SK-N-SH (cell line): ENCODE results near the gene GEMIN8. TPM values are rescaled to one million over a fixed set of nuclear protein-coding genes. Genes with fewer than 3 reads are reported as not detected.

Source experiments
- CTCF ChIA-PET: fragments of 300-600, 350-600 bp; formaldehyde crosslinking; extraction: SDS; loops from one replicate; lab custom pipeline; 2021; lab: Yijun Ruan, JAX
- POLR2A ChIA-PET: fragments of 350-600 bp; sonication (Branson Sonifier 250); formaldehyde crosslinking; extraction: SDS; loops from one replicate; lab custom pipeline; 2020; ENCODE audit warnings: antibody characterized with exemption, inconsistent platforms; lab: Yijun Ruan, JAX
- DNase-seq: peaks from one replicate; pipeline ENCODE4 v3.0.0; 2012
- H2AFZ ChIP-seq: fragments of 200-600 bp; sonication (generic); 2 replicates; pipeline ENCODE4 v1.8.1; 2016; ENCODE audit warnings: antibody characterized with exemption, mild to moderate bottlenecking, low read depth
- H3F3A ChIP-seq: fragments of 200-600 bp; sonication (generic); replicated peaks from 2 replicates; pipeline ENCODE3; 2016; ENCODE audit warnings: antibody characterized with exemption, mild to moderate bottlenecking; ENCODE audit not compliant: insufficient read depth
- H3K27ac ChIP-seq, 2 experiments: fragments of 200-500 bp in 1 of 2; fragments of 200-600 bp in 1 of 2; sonication (Bioruptor generic) in 1 of 2; sonication (generic), shearing (Covaris generic) in 1 of 2; 2 replicates each; pipeline versions ENCODE4 v1.5.1 to v1.6.1; 2014 to 2016; ENCODE audit warnings: low read depth in 2 of 2, inconsistent platforms in 1 of 2, low read length in 1 of 2, mild to moderate bottlenecking in 1 of 2, mixed read lengths in 1 of 2
- H3K27me3 ChIP-seq: fragments of 200-600 bp; sonication (generic), shearing (Covaris generic); 2 replicates; pipeline ENCODE4 v1.6.1; 2016; ENCODE audit warnings: mixed run types; ENCODE audit not compliant: insufficient read depth
- H3K36me3 ChIP-seq, 2 experiments: fragments of 200-500 bp in 1 of 2; fragments of 200-600 bp in 1 of 2; sonication (Bioruptor generic) in 1 of 2; sonication (generic) in 1 of 2; replicated peaks in 1 of 2; 2 replicates each; pipeline versions ENCODE3 to v1.5.1; 2014 to 2016; ENCODE audit warnings: low read length in 1 of 2, mild to moderate bottlenecking in 1 of 2; ENCODE audit not compliant: insufficient read depth in 2 of 2, control insufficient read depth in 1 of 2
- H3K4me1 ChIP-seq, 2 experiments: fragments of 200-500 bp in 1 of 2; fragments of 200-600 bp in 1 of 2; sonication (Bioruptor generic) in 1 of 2; sonication (generic), shearing (Covaris generic) in 1 of 2; 2 replicates each; pipeline versions ENCODE4 v1.5.1 to v1.6.1; 2014 to 2016; ENCODE audit warnings: low read depth in 1 of 2, low read length in 1 of 2, mixed run types in 1 of 2; ENCODE audit not compliant: insufficient read depth in 2 of 2, control insufficient read depth in 1 of 2
- H3K4me2 ChIP-seq: fragments of 200-600 bp; sonication (generic), shearing (Covaris generic); 2 replicates; pipeline ENCODE4 v1.6.1; 2017; ENCODE audit warnings: mixed run types
- H3K4me3 ChIP-seq, 2 experiments: fragments of 200-500 bp in 1 of 2; fragments of 200-600 bp in 1 of 2; sonication (Bioruptor generic) in 1 of 2; sonication (generic), shearing (Covaris generic) in 1 of 2; 2 replicates each; pipeline versions ENCODE4 v1.5.1 to v1.8.1; 2014 to 2016; ENCODE audit warnings: low read depth in 2 of 2, inconsistent platforms in 1 of 2, low read length in 1 of 2, mild to moderate bottlenecking in 1 of 2, mixed read lengths in 1 of 2, moderate library complexity in 1 of 2
- H3K79me2 ChIP-seq: fragments of 200-600 bp; sonication (generic); 2 replicates; pipeline ENCODE4 v1.8.1; 2017; ENCODE audit warnings: mild to moderate bottlenecking; ENCODE audit not compliant: insufficient read depth
- H3K9ac ChIP-seq: fragments of 200-600 bp; sonication (generic); 2 replicates; pipeline ENCODE4 v1.6.1; 2017; ENCODE audit warnings: mixed run types
- H3K9me2 ChIP-seq: fragments of 200-600 bp; sonication (generic); 2 replicates; pipeline ENCODE4 v1.6.1; 2017; ENCODE audit warnings: mixed run types
- H3K9me3 ChIP-seq: fragments of 200-600 bp; sonication (generic); 2 replicates; pipeline ENCODE4 v1.6.1; 2017; ENCODE audit warnings: mixed run types, mild to moderate bottlenecking, moderate library complexity
- H4K20me1 ChIP-seq: fragments of 200-600 bp; sonication (generic); 2 replicates; pipeline ENCODE4 v1.6.1; 2017; ENCODE audit warnings: mild to moderate bottlenecking, mixed run types; ENCODE audit not compliant: insufficient read depth
- CHD2 ChIP-seq: fragments of 150-350 bp; IDR thresholded peaks from 2 replicates; pipeline ENCODE4 v1.6.1; 2018; ENCODE audit warnings: low read length; ENCODE audit not compliant: partially characterized antibody
- CTCF ChIP-seq: fragments of 200-600 bp; sonication (generic); IDR thresholded peaks from 2 replicates; pipeline ENCODE4 v1.6.1; 2017; ENCODE audit warnings: antibody characterized with exemption, mild to moderate bottlenecking, moderate library complexity
- EZH2phosphoT487 ChIP-seq: fragments of 200-600 bp; sonication (generic); IDR thresholded peaks from 2 replicates; pipeline ENCODE4 v1.6.1; 2017; ENCODE audit warnings: low read depth, mixed run types, mild to moderate bottlenecking, antibody characterized with exemption, moderate library complexity, borderline replicate concordance
- FOXJ3 ChIP-seq: sonication (generic); formaldehyde crosslinking; IDR thresholded peaks from 2 replicates; pipeline ENCODE4 v1.5.1; 2020; ENCODE audit warnings: mild to moderate bottlenecking, missing genetic modification reagents
- FOXM1 ChIP-seq: IDR thresholded peaks from 2 replicates; pipeline ENCODE4 v1.4.0; 2012; ENCODE audit warnings: low read depth, mild to moderate bottlenecking
- GABPA ChIP-seq: IDR thresholded peaks from 2 replicates; pipeline ENCODE4 v1.4.0; 2012; ENCODE audit warnings: low read depth, mild to moderate bottlenecking
- MAX ChIP-seq: IDR thresholded peaks from 2 replicates; pipeline ENCODE4 v1.4.0; 2012; ENCODE audit warnings: low read depth
- PBX3 ChIP-seq: IDR thresholded peaks from 2 replicates; pipeline ENCODE4; 2012
- RAD21 ChIP-seq: IDR thresholded peaks from 2 replicates; pipeline ENCODE4 v1.6.1; 2012; ENCODE audit warnings: mild to moderate bottlenecking, low read length
- RCOR1 ChIP-seq: fragments of 150-350 bp; IDR thresholded peaks from 2 replicates; pipeline ENCODE4 v1.6.1; 2017; ENCODE audit warnings: antibody characterized with exemption, low read length
- REST ChIP-seq: IDR thresholded peaks from 2 replicates; pipeline ENCODE4 v1.6.1; 2012; ENCODE audit warnings: mild to moderate bottlenecking, low read depth, low read length, moderate library complexity
- RFX5 ChIP-seq: IDR thresholded peaks from 2 replicates; pipeline ENCODE4 v1.6.1; 2012; ENCODE audit warnings: mild to moderate bottlenecking, improper control_type of control experiment, low read length
- SIN3A ChIP-seq: IDR thresholded peaks from 2 replicates; pipeline ENCODE4 v1.6.1; 2012; ENCODE audit warnings: low read depth, mild to moderate bottlenecking, low read length, moderate library complexity, borderline replicate concordance
- TEAD4 ChIP-seq: IDR thresholded peaks from 2 replicates; pipeline ENCODE4 v1.4.0; 2012; ENCODE audit warnings: mild to moderate bottlenecking, borderline replicate concordance; ENCODE audit not compliant: insufficient read depth
- USF1 ChIP-seq: IDR thresholded peaks from 2 replicates; pipeline ENCODE4 v1.4.0; 2012; ENCODE audit warnings: low read depth, borderline replicate concordance
- YY1 ChIP-seq: IDR thresholded peaks from 2 replicates; pipeline ENCODE4 v1.4.0; 2012; ENCODE audit warnings: low read depth, mild to moderate bottlenecking
- ZBTB33 ChIP-seq: IDR thresholded peaks from 2 replicates; pipeline ENCODE4 v1.4.0; 2012; ENCODE audit warnings: low read depth, borderline replicate concordance
- WGBS: methylation state at CpG from one replicate; pipeline ENCODE4 v1.1.6; 2017; ENCODE audit warnings: low lambda C conversion rate; 5-methylcytosine and 5-hydroxymethylcytosine counted together
- polyA plus RNA-seq, 3 experiments: library from polyadenylated mRNA; depleted of rRNA; stranded (reverse); fragments of >200 nt; gene quantifications; 2 replicates each; pipeline ENCODE4 v1.2.3, GENCODE V29; 2012

Gene GEMIN8
- polyA plus RNA-seq, 1 of the 3 experiments (the other 2 are of a cell fraction) = 69.8 TPM

GRCh38 chrX:14062524-14062923 is 32.8 kb upstream of the GEMIN8 start:
- H3K9me3 ChIP-seq = no peaks in the 10 kb centered on the region
- ChIA-PET CTCF (interaction anchor here (1.2 kb wide), 1 partner anchor 8 kb away, joined by 3 read pairs; no protein-coding TSS in a partner anchor), POLR2A (no interaction called here)
- H3K79me2 ChIP-seq = no peaks in the 10 kb centered on the region
- H3F3A ChIP-seq = no peaks in the 10 kb centered on the region
- H3K9me2 ChIP-seq = no peaks in the 10 kb centered on the region
- no peak overlapping the region for H3K4me2 ChIP-seq
- DNase-seq = no peak
- 9% methylated on average over 1 of the region's 1 CpG for WGBS
- no peak overlapping the region for H3K9ac ChIP-seq
- no peaks in the 10 kb centered on the region for H3K36me3 ChIP-seq
- H3K4me3 ChIP-seq = no peak overlapping the region
- H3K4me1 ChIP-seq = no peaks in the 10 kb centered on the region
- H3K27me3 ChIP-seq = peaks cover 13% of the 10 kb centered on the region
- no peaks in the 10 kb centered on the region for H4K20me1 ChIP-seq
- no peak overlapping the region for H2AFZ ChIP-seq
- no peak for TF ChIP-seq TEAD4
- TF ChIP-seq SIN3A = no peak
- no peak for TF ChIP-seq RCOR1
- TF ChIP-seq RAD21 = no peak
- TF ChIP-seq CTCF = no peak
- no peak for TF ChIP-seq GABPA
- TF ChIP-seq EZH2phosphoT487 = no peak
- TF ChIP-seq ZBTB33 = no peak
- no peak for TF ChIP-seq CHD2
- TF ChIP-seq FOXM1 = no peak
- no peak overlapping the region for H3K27ac ChIP-seq

GRCh38 chrX:14056206-14056605 is 26.5 kb upstream of the GEMIN8 start:
- Histone ChIP-seq H3K79me2 (no peaks in the 10 kb centered on the region), H3K9me2 (no peaks in the 10 kb centered on the region), H2AFZ (no peak overlapping the region), H3K9ac (no peak overlapping the region), H3K27ac (no peak overlapping the region), H3K4me3 (no peak overlapping the region), H3K4me2 (no peak overlapping the region), H3K27me3 (peaks cover 16% of the 10 kb centered on the region), H3K4me1 (no peaks in the 10 kb centered on the region), H3F3A (no peaks in the 10 kb centered on the region), H3K36me3 (no peaks in the 10 kb centered on the region), H3K9me3 (no peaks in the 10 kb centered on the region), H4K20me1 (no peaks in the 10 kb centered on the region)
- ChIA-PET POLR2A (no interaction called here), CTCF (interaction anchor here (0.9 kb wide), 1 partner anchor 39 kb away, joined by 3 read pairs; no protein-coding TSS in a partner anchor)
- 18% methylated on average over 1 of the region's 1 CpG for WGBS
- no peak for DNase-seq
- TF ChIP-seq REST = no peak
- no peak for TF ChIP-seq USF1
- no peak for TF ChIP-seq YY1
- no peak for TF ChIP-seq MAX
- TF ChIP-seq FOXJ3 = no peak
- TF ChIP-seq RFX5 = no peak
- TF ChIP-seq PBX3 = no peak
